HG03175 (cell line): ENCODE results near the gene GLRA3.
A peak's percentile ranks its signal among the peaks of the same experiment; 100 is the strongest.
"Not testable (repeated sequence)": the region's sequence is repeated elsewhere in the genome, so short reads cannot be mapped to it uniquely, and the experiment has no call there.

Experiments used
- ATAC-seq: cut with Tn5 transposase; IDR thresholded peaks from one replicate; pipeline ENCODE4 v1.9.1; 2021; ENCODE audit warnings: mild to moderate bottlenecking, moderate library complexity; ENCODE audit not compliant: unreplicated experiment

GLRA3 gene

GRCh38 chr4:174813292-174813691, 15.8 kb downstream of the GLRA3 start:
- no peak for ATAC-seq

- no peak for ATAC-seq
These were observed 18.2 kb downstream of the GLRA3 start for GRCh38 chr4:174810834-174811233.

GRCh38 chr4:174808836-174809235, 20.2 kb downstream of the GLRA3 start:
- no peak for ATAC-seq

- ATAC-seq = no peak
These were observed 20.9 kb downstream of the GLRA3 start for GRCh38 chr4:174808119-174808518.

- no peak for ATAC-seq
These were observed 23.3 kb downstream of the GLRA3 start for GRCh38 chr4:174805746-174806145.

- ATAC-seq = no peak
These were observed 34.4 kb downstream of the GLRA3 start for GRCh38 chr4:174794543-174795094.

GRCh38 chr4:174789657-174790056, 39.4 kb downstream of the GLRA3 start:
- ATAC-seq = no peak

GRCh38 chr4:174778274-174778986, 50.6 kb downstream of the GLRA3 start:
- ATAC-seq = not testable (repeated sequence)

GRCh38 chr4:174775366-174775765, 53.7 kb downstream of the GLRA3 start:
- no peak for ATAC-seq

GRCh38 chr4:174764105-174764729, 64.8 kb downstream of the GLRA3 start:
- ATAC-seq = peak; percentile 71

GRCh38 chr4:174763454-174764104, 65.5 kb downstream of the GLRA3 start:
- ATAC-seq = peak; percentile 81

GRCh38 chr4:174761451-174761850, 67.6 kb downstream of the GLRA3 start:
- ATAC-seq = no peak

- ATAC-seq = no peak
These were observed 71.3 kb downstream of the GLRA3 start for GRCh38 chr4:174757736-174758135.

- ATAC-seq = no peak
These were observed 76.0 kb downstream of the GLRA3 start for GRCh38 chr4:174753021-174753420.

GRCh38 chr4:174752026-174752425, 77.0 kb downstream of the GLRA3 start:
- no peak for ATAC-seq

GRCh38 chr4:174749091-174749490, 80.0 kb downstream of the GLRA3 start:
- no peak for ATAC-seq

- ATAC-seq = no peak
These were observed 82.3 kb downstream of the GLRA3 start for GRCh38 chr4:174746710-174747109.

GRCh38 chr4:174742561-174742960, 86.5 kb downstream of the GLRA3 start:
- no peak for ATAC-seq

- no peak for ATAC-seq
These were observed 89.5 kb downstream of the GLRA3 start for GRCh38 chr4:174739576-174739975.

- ATAC-seq = no peak
These were observed 94.9 kb downstream of the GLRA3 start for GRCh38 chr4:174734181-174734580.

- no peak for ATAC-seq
These were observed 111.2 kb downstream of the GLRA3 start for GRCh38 chr4:174717828-174718227.
